HG03520 (cell line): ENCODE results near the gene CAPN10.

Experiments
- ATAC-seq: cut with Tn5 transposase; IDR thresholded peaks from one replicate; pipeline ENCODE4 v1.9.1; 2021; ENCODE audit warnings: mild to moderate bottlenecking, moderate library complexity; ENCODE audit not compliant: unreplicated experiment

The CAPN10 gene

DNA sequence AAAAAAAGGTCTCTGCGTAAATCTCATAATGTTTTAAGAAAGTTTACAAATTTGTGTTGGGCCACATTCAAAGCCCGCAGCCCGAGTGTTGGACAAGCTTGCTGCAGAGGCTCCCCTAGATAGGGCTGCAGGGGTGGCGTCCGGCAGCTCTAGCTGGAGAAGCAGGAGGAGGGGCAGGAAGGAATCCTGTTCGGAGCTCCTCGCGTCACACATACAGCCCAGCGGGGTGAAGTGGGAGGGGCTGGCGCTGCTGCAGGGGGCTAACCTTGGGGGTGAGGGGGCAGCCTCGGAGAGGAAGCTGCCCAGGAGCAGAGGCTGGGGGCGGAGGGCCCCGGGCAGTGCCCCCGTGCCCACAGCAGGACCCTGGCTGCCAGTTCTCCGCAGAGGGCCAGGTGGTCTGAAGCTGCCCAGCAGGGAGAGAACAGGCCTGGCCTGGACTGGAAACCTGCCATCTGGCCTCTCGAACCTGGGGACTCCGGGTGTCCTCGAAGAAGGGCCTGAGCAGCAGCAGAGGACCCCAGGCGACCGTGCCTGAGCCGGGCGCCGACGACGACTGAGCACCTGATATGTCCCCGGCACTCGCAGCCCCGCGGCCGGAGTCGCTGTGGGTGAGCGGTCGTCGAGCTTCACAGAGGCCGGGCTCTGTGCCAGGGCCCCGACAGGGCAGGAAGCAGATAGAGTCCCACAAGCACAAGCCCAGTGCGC, 36.1 kb downstream of the CAPN10 start:
- ATAC-seq, result no peak

DNA sequence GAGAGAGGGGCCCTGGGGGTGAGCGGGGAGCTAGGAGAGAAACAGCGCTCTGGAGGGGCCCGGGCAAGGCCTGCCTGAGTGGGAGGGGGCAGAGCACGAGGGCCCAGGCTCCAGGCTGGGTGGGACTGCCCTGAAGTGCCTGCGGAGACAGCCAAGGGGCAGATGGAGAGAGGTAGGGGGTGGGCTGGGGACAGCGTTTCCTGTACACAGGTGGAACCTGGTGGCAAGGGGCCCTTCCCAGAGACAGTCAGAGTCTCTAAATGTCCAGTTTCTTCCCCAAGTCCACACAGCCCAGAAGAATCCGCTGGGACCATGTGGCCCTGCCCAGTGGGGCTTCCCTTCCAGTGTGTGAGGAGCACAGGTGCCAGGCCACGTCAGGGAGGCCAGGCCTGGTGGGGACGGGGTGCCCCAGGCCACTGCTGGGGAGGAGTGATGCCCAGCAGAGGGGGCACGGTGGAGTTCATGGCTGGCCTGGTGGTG, 37.0 kb downstream of the CAPN10 start:
- ATAC-seq, result no peak

DNA sequence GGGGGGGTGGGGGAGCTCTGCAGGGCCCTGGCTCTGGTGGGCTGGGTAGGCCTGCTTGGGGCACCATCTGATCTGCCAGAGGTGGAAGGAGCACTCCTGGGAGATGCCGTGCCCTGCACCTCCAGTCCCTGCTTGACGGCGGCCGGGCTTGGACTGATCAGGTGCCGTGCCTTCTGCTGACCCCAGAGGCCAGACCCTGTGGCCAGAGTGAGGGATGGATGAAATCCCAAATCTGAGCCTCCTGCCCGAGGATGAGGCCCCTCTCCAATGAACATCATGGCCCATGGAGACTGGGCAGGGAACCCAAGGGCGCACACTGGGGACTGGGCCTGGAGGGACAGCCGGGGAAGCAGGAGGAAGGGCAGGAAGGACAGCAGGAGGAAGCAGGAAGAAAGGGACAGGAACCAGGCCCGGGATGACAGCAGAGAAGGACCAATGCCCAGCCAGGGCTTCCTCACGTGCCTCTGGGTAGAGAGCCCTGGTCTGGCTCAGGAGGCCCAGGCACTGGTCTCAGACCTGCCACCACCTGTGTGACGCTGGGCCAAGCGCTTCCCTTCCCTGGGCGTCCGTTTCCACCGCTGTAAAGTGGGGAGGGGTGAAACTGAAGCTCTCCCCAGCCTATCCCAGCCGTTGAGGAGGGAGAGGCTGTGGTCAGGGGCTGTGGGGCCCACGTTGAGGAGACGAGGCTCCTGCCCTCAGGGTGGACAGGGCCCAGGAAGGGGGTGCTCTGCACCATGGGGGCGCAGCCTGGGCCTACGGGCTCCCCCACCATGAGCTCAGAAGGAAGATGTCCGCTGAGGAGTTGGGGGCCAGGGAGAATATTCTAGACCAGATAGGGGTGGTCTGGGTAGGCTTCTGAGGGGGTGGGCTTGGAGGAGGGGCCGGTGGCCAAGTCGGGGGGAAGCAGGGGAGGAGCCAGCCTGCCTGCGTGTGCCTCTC, 37.7 kb downstream of the CAPN10 start:
- ATAC-seq, result no peak

DNA sequence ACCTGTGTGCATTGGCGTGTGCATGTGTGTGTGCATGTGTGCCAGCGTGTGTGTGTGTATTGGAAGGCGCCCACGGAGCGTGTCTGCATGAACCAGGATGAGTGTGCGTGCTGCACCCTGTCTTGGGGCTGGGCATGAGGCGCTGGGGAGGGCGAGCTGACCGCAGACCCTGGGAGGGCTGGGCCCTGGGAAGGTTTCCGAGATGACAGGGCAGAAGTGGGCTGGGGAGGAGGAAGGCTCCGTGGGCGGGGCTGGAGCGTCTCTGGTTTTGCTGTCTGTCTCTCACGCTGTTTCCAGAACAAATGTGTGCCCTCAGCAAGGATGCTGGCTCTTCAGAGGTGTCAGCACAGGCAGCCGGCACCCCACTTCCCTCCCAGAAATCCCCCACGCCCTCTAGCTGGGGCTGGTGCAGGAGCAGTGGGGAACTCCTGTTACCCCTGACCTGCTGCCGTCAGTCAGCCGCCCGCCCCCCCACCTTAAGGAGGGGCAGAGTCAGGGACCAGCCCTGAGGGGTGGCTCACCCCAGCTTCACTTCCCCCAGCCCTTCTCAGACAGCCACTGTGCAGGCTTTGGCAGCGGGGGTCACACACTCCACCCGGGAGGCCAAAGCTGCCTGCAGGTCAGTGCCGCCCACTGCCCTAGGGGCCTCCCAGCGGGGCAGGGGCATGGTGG, 38.6 kb downstream of the CAPN10 start, which contains the start of gene GPR35:
Gene GPR35, plus strand, starts transcription at position 531 of the 672 bp plus-strand sequence. CDS start 4,473 bp downstream, outside the sequence.
- ATAC-seq, result no peak

DNA sequence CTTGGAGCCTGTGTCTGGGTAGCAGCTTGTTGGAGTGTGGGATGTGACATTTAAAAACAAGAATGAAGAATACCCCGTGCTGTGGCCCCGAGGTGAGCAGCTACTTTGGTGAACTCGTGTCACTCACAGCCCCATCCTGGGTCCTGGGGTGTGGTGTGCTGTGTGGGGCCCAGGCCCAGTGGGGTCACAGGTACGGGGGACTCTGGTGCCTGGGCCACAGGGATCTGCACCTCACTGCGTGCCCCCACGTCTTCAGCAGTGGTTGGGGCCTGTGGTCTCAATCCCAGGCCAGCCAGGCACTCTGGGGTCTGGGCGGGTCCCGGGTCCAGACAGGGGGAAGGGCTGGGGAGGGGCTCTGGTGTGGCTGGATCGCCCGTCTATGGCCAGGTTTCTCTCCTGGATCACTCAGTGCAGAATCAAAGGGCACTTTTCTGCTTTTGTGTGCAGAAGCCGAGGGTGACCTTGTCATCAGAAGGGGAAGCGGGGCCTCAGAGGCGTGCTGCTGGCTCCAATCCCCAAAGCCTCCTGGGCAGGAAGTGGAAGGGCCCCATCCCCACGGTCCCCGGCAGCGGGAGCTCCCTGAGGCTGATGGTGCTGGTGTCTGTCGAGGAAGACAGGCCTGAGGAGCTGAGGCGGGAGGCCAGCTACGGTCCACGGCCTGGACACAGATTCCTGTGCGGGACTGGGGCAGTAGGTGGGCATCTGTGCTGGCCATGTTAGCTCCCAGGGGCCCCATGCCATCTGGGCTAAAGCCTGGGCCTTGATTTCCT, 40.2 kb downstream of the CAPN10 start:
- ATAC-seq, result no peak

DNA sequence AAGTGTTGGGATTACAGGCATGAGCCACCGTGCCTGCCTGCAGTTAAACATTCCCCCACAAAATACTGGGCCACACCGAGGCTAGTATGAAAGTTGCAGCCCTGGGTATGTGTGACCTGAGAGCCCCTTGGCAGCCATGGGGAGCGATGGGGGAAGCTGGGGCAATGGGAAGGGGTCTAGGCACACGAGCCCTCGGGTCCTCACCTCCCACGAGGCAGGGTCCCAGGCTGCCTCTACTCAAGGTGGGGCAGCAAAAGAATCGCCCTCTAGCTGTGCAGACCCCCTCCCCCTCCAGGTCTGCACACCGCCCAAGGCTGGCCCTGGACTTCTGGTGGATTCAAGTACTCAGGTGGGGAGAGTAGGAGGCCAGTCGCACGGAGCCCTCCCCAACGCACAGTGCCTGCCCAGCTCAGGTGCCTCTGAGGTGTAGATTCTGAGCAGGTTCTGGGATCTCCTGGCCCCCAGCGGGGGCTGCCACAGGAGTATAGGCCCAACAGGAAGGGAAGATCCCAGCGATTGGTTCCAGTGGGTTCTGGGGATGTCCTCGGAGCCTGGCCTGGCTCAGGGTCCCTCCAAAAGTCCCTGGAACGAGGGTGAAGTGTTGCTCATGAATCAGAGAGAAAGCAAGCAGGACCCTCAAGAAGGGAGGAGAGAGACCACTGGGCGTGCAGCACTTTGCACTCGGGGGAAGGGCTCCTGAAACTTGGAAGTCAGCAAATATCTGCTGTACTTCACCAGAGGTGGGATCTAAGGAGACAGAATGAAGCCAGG, 41.4 kb downstream of the CAPN10 start:
- no peak for ATAC-seq

DNA sequence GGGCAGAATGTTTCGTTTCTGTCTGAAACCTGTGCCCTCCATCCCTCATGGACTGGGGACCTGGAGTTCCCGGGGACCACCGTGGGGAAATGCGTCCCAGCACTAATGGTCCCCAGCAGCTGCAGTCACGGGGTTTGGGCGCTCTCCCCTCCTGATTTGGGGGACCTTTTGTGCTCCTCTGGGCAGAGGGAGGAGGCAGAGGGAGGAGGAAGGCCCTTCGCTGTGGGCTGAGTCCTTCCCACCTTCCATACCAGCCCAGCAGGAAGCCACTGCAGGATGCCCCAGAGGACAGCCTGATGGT, 41.9 kb downstream of the CAPN10 start:
- no peak for ATAC-seq

DNA sequence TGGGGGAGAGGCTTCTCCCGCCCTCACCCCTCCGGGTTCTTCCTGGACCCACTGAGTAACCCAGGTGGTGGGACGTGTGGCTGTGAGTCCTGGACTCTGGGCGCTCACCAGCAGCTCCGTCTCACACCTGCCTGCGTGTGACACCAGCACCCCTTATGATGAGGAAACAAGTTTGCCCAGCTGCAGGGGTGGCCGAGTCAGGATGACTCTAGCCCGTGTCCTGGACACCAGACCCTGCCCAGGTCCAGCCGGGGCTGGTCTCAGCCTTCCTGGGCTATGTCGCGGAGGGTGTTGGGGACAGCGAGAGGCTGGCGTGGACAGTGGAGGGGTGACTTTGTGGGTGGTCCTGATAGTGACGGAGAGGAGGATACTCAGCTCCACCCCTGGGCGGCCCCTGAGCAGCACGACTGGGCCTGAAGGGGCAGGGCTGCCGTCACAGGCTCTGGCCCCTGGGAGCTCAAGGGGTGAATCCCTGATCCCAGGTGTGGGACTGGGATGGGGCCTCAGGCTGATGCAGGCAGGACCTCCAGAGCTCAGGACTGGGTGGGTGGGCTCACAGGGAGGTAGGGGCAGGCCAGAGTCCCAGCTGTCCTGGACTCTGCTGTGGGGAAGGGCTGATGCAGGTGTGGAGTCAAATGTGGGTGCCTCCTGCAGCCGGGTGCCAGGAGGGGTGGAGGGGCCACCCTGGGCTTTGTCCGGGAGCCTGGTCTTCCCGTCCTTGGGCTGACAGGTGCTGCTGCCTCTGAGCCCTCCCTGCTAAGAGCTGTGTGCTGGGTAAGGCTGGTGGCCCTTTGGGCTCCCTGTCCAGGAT, 42.5 kb downstream of the CAPN10 start:
- ATAC-seq, result no peak

DNA sequence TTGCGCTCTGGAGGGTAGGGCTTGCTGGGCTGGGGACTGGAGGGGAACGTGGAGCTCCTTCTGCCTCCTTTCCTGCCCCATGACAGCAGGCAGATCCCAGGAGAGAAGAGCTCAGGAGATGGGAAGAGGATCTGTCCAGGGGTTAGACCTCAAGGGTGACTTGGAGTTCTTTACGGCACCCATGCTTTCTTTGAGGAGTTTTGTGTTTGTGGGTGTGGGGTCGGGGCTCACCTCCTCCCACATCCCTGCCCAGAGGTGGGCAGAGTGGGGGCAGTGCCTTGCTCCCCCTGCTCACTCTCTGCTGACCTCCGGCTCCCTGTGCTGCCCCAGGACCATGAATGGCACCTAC, 43.1 kb downstream of the CAPN10 start:
- no peak for ATAC-seq

DNA sequence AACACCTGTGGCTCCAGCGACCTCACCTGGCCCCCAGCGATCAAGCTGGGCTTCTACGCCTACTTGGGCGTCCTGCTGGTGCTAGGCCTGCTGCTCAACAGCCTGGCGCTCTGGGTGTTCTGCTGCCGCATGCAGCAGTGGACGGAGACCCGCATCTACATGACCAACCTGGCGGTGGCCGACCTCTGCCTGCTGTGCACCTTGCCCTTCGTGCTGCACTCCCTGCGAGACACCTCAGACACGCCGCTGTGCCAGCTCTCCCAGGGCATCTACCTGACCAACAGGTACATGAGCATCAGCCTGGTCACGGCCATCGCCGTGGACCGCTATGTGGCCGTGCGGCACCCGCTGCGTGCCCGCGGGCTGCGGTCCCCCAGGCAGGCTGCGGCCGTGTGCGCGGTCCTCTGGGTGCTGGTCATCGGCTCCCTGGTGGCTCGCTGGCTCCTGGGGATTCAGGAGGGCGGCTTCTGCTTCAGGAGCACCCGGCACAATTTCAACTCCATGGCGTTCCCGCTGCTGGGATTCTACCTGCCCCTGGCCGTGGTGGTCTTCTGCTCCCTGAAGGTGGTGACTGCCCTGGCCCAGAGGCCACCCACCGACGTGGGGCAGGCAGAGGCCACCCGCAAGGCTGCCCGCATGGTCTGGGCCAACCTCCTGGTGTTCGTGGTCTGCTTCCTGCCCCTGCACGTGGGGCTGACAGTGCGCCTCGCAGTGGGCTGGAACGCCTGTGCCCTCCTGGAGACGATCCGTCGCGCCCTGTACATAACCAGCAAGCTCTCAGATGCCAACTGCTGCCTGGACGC, 43.6 kb downstream of the CAPN10 start:
- ATAC-seq, result no peak

DNA sequence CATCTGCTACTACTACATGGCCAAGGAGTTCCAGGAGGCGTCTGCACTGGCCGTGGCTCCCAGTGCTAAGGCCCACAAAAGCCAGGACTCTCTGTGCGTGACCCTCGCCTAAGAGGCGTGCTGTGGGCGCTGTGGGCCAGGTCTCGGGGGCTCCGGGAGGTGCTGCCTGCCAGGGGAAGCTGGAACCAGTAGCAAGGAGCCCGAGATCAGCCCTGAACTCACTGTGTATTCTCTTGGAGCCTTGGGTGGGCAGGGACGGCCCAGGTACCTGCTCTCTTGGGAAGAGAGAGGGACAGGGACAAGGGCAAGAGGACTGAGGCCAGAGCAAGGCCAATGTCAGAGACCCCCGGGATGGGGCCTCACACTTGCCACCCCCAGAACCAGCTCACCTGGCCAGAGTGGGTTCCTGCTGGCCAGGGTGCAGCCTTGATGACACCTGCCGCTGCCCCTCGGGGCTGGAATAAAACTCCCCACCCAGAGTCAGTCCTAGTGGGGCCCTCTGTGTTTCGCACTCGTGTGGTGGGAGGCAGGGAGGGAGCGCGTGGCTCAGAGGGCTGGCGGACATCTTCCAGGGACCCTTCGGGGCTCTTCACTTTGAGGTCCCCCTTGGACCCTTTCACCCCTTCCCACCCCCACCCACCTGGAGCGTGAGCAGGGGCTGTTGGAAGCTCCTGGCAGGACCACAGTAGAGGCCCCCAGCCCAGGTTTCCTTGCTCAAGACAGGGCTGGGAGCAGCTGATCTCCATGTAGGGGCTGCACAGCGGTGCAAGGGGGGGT, 44.4 kb downstream of the CAPN10 start:
- no peak for ATAC-seq

DNA sequence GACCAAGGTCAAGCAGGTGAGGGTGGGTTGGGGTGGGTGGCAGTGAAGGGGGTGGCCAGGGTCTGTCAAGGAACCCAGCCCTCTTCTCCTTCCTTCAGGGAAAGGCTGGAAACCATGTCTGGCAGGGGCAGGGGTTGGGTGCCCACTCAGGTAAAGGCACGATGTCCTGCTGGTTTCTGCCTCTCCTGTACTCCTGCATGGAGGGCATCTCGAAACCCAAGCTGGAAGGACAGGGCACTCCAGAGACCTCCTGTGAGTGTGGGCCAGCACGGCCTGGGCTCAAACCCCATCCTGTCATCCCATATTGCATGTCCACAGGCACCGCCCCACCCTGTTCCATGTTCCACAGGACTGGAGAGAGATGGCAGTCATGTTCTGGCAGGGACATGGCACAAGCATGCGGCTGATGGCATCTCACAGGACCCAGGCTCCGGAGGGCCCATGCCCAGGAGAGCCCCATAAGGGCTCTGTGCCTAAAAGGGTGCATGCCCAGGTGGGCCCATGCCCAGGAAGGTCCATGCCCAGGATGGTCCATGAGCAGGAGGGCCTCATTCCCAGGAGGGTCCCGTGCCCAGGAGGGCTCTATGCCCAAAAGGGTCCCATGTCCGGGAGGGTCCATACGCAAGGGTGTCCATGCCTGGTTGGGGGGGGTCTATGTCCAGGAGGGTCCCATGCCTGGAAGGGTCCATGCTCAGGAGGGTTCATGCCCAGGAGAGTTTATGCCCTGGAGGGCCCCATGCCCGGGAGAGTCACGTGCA, 45.2 kb downstream of the CAPN10 start:
- ATAC-seq, result no peak

DNA sequence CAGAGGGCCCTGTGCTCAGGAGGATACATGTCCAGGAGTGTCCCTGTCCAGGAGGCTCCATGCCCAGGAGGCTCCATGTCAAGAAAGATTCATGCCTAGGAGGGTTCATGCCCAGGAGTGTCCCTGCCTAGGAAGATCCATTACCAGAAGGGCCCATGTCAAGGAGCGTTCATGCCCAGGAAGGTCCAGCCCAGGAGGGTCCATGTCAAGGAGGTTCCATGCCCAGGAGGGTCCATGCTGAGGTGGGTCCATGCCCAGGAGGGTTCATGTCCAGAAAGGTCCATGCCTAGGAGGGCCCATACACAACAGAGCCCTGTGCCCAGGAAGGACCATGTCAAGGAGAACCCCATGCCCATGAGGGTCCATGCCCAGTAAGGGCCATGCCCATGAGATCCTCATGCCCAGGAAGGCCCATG, 45.8 kb downstream of the CAPN10 start:
- ATAC-seq, result no peak

DNA sequence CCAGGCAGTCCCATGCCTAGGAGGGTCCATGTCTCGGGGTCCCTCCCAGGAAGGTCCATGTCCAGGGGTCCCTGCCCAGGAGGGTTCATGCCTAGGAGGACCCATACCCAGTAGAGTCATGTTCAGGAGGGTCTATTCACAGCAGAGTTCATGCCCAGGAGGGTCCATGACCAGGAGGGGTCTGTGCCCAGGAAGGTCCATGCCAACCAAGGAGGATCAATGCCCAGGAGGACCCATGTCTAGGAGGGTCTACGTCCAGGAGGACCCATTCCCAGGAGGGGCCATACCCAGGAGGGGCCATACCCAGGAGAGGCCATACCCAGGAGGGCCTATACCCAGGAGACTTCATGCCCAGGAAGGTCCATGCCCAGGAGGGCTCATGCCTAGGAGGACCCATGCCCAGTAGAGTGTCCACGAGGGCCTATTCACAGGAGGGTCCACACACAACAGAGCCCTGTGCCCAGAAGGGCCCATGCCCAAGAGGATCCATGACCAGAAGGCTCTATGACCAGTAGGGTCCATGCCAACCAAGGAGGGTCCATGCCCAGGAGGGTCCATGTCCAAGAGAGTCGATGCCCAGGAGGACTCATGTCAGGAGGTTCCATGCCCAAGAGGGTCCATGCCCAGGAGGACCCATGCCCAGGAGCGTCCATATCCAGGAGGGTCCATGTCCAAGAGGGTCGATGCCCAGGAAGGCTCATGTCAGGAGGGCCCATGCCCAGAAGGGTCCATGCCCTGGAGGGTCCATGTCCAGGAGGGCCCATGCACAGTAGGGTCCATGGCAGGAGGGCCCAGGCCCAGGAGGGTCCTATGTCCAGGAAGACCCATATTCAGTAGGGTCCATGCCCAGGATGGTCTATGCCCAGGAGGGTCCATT, 48.8 kb downstream of the CAPN10 start:
- ATAC-seq, result no peak

DNA sequence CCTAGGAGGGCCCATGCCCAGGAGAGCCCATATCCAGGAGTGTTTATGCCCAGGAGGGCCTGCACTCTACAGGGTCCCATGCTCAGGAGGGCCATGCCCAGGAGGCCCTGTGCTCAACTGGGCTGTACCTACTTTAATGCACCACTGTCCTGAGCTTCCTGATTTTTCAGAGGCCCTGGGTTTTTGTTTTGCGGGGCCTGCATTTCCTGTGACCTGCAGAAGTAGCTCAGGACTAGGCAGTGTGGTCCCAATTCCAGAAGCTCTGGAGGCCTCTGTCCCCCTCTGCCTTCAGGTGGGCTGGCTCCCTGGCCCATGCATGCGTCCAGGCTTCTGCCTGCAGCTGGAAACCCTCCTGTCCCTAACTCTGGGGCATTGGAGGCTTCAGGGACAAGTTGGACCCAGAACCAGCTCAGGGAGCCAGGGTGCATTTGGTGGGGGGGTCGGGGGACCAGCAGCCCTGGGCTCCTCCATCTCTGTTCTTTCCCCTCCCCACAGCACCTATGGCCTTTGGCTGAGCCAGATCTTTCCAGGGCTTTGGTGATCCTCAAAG, 49.5 kb downstream of the CAPN10 start:
- ATAC-seq, result no peak
